SH-SY5Y (cell line): ENCODE results near the gene SLC8A2.

Experiments
- GATA2 ChIP-seq: IDR thresholded peaks from 2 replicates; pipeline ENCODE4 v1.6.1; 2011; ENCODE audit warnings: mild to moderate bottlenecking, low read depth, low read length
- GATA3 ChIP-seq: IDR thresholded peaks from 2 replicates; pipeline ENCODE4 v1.6.1; 2011; ENCODE audit warnings: low read depth, mild to moderate bottlenecking, low read length, moderate library complexity

- TF ChIP-seq GATA2 (no peak), GATA3 (no peak)
Observed at GRCh38 chr19:47405197-47405550, 66.5 kb downstream of the SLC8A2 start.
